Prostate gland (tissue), 2 donors: Measurements from ENCODE around the gene SMPX.

ENCODE experiments used
- CTCF ChIP-seq, 4 experiments: fragments of 200-600 bp in 2 of 4; fragments of 450-650 bp in 2 of 4; sonication (generic) in 2 of 4; IDR thresholded peaks; 1 replicate in 3 of 4; 2 replicates in 1 of 4; pipeline ENCODE4 v1.5.1; 2016 to 2019; ENCODE audit warnings: antibody characterized with exemption in 4 of 4, mild to moderate bottlenecking in 2 of 4, moderate library complexity in 2 of 4
- POLR2A ChIP-seq: fragments of 450-650 bp; IDR thresholded peaks from one replicate; pipeline ENCODE4 v1.6.1; 2016; ENCODE audit warnings: antibody characterized with exemption, mild to moderate bottlenecking

DNA sequence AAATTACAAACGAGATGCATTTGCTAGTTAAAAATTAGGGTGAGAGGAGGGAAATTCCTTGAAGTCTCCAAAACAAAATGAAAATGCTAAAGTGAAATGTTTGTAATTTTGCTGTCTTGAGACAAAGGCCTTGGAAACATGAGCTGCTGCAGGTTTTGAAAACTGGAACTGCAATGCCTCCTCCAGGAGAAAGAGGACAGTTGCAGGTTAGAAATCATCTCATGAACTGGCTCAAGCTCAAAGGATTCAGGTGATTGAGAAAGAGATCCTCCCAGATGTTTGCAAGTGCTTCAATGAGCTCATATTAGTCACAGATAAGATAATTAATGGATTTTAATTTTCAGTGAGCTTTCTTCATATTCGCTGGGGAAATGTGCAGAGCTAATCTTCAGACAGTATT, 32.4 kb downstream of the SMPX start:
- TF ChIP-seq CTCF (IDR thresholded peaks at IDR 0.05), result peak in 1 of 4 experiments; percentile 39
- TF ChIP-seq POLR2A, result no peak
